SK-N-SH treated with all-trans-retinoic acid at 6 μM for 48 hours (cell line): ENCODE measurements around the gene GRIA2.

Experiments used
- CREB5 ChIP-seq: fragments of 250-450 bp; sonication (Bioruptor Pico); IDR thresholded peaks from 2 replicates; pipeline ENCODE4 v1.5.1; 2020; ENCODE audit warnings: low read depth, mild to moderate bottlenecking, moderate library complexity
- CSDC2 ChIP-seq: fragments of 250-450 bp; sonication (Bioruptor Pico); IDR thresholded peaks from 2 replicates; pipeline ENCODE4 v1.5.0; 2020; ENCODE audit warnings: mild to moderate bottlenecking, moderate library complexity
- TOX ChIP-seq: fragments of 250-450 bp; sonication (Bioruptor Pico); IDR thresholded peaks from 2 replicates; pipeline ENCODE4 v1.8.0; 2021; ENCODE audit warnings: mild to moderate bottlenecking, moderate library complexity, borderline replicate concordance
- ZC3H10 ChIP-seq: fragments of 250-450 bp; sonication (Bioruptor Pico); IDR thresholded peaks from 2 replicates; pipeline ENCODE4 v1.5.1; 2021; ENCODE audit warnings: mild to moderate bottlenecking, moderate library complexity
- ZFP3 ChIP-seq: fragments of 250-450 bp; sonication (Bioruptor Pico); IDR thresholded peaks from 2 replicates; pipeline ENCODE4 v1.5.0; 2020; ENCODE audit warnings: mild to moderate bottlenecking, moderate library complexity
- ZFP30 ChIP-seq: fragments of 450-650 bp; formaldehyde crosslinking; IDR thresholded peaks from 2 replicates; pipeline ENCODE4 v1.5.0; 2022; ENCODE audit warnings: mild to moderate bottlenecking, moderate library complexity

GRCh38 chr4:157300701-157301100, 80.2 kb downstream of the GRIA2 start:
- TF ChIP-seq TOX (no peak), CREB5 (CRISPR knock-in tag) (no peak), ZFP3 (no peak), ZC3H10 (CRISPR knock-in tag) (no peak), CSDC2 (CRISPR knock-in tag) (no peak), ZFP30 (CRISPR knock-in tag) (no peak)
